Astrocyte (in vitro differentiated cells and primary cell): ENCODE data around the gene EXPH5. TPM values are rescaled to one million over a fixed set of nuclear protein-coding genes. Genes with fewer than 3 reads are reported as not detected.

Experiments used
- DNase-seq: peaks from one replicate; pipeline ENCODE4 v3.0.0-alpha.2; 2010; ENCODE audit warnings: low read depth
- FAIRE-seq: peaks from 2 replicates; lab custom pipeline; 2011; peaks lifted over from hg19 to GRCh38; lab: Jason Lieb, UNC
- H2AFZ ChIP-seq: 2 replicates; pipeline ENCODE4 v1.6.0; 2012; ENCODE audit warnings: low read depth, low read length, inconsistent platforms
- H3K27ac ChIP-seq: 2 replicates; pipeline ENCODE4 v1.5.1; 2011; ENCODE audit warnings: low read depth, low read length, inconsistent platforms
- H3K27me3 ChIP-seq: 2 replicates; pipeline ENCODE4 v1.6.0; 2011; ENCODE audit warnings: low read length, inconsistent platforms; ENCODE audit not compliant: insufficient read depth
- H3K36me3 ChIP-seq: 2 replicates; pipeline ENCODE4 v1.5.1; 2011; ENCODE audit warnings: low read length, inconsistent platforms; ENCODE audit not compliant: insufficient read depth
- H3K4me1 ChIP-seq: 2 replicates; pipeline ENCODE4 v1.5.1; 2011; ENCODE audit warnings: low read length, inconsistent platforms; ENCODE audit not compliant: insufficient read depth
- H3K4me2 ChIP-seq: 2 replicates; pipeline ENCODE4 v1.6.0; 2012; ENCODE audit warnings: low read length, inconsistent platforms
- H3K4me3 ChIP-seq: 2 replicates; pipeline ENCODE4 v1.5.1; 2011; ENCODE audit warnings: low read depth, mild to moderate bottlenecking, low read length, inconsistent platforms; ENCODE audit not compliant: insufficient read depth
- H3K79me2 ChIP-seq: 2 replicates; pipeline ENCODE4 v1.6.0; 2012; ENCODE audit warnings: mild to moderate bottlenecking, low read length, inconsistent platforms; ENCODE audit not compliant: insufficient read depth
- H3K9ac ChIP-seq: 2 replicates; pipeline ENCODE4 v1.6.0; 2012; ENCODE audit warnings: mild to moderate bottlenecking, low read length, inconsistent platforms
- H3K9me3 ChIP-seq: 2 replicates; pipeline ENCODE4 v1.5.1; 2012; ENCODE audit warnings: low read depth, mild to moderate bottlenecking, low read length, inconsistent platforms; ENCODE audit not compliant: insufficient read depth
- H4K20me1 ChIP-seq: 2 replicates; pipeline ENCODE4 v1.6.0; 2012; ENCODE audit warnings: low read length, inconsistent platforms; ENCODE audit not compliant: insufficient read depth
- H3K27ac Mint-ChIP-seq: one replicate; pipeline ENCODE4 v1.8.0; 2021; ENCODE audit warnings: mild to moderate bottlenecking, mixed read lengths; ENCODE audit not compliant: unreplicated experiment
- H3K27me3 Mint-ChIP-seq: one replicate; pipeline ENCODE4 v1.8.0; 2021; ENCODE audit warnings: low read depth, mixed read lengths; ENCODE audit not compliant: unreplicated experiment
- H3K36me3 Mint-ChIP-seq: one replicate; pipeline ENCODE4 v1.8.0; 2021; ENCODE audit warnings: low read depth, mixed read lengths; ENCODE audit not compliant: unreplicated experiment
- H3K4me1 Mint-ChIP-seq: one replicate; pipeline ENCODE4 v1.8.0; 2021; ENCODE audit warnings: low read depth, mixed read lengths; ENCODE audit not compliant: unreplicated experiment
- H3K4me3 Mint-ChIP-seq: one replicate; pipeline ENCODE4 v1.8.0; 2021; ENCODE audit warnings: mild to moderate bottlenecking, moderate library complexity, mixed read lengths; ENCODE audit not compliant: unreplicated experiment
- H3K9me3 Mint-ChIP-seq: one replicate; pipeline ENCODE4 v1.8.0; 2021; ENCODE audit warnings: mild to moderate bottlenecking, mixed read lengths; ENCODE audit not compliant: unreplicated experiment
- EZH2 ChIP-seq: IDR thresholded peaks from 2 replicates; pipeline ENCODE4 v1.6.1; 2012; ENCODE audit warnings: mild to moderate bottlenecking, low read length, inconsistent platforms; ENCODE audit not compliant: insufficient read depth
- total RNA-seq: library from RNA; stranded (reverse); gene quantifications from 2 replicates; pipeline ENCODE4 v1.2.1, GENCODE V29; 2021
- TF ChIP-seq, protein P1 (sequence below): IDR thresholded peaks from 2 replicates; pipeline ENCODE4 v1.5.1; 2011; ENCODE audit warnings: low read depth, mild to moderate bottlenecking, inconsistent platforms, low read length, moderate library complexity; ENCODE audit not compliant: insufficient read depth

EXPH5 gene
- total RNA-seq, 1 donor from 2014 or later: 7.9 TPM

DNA sequence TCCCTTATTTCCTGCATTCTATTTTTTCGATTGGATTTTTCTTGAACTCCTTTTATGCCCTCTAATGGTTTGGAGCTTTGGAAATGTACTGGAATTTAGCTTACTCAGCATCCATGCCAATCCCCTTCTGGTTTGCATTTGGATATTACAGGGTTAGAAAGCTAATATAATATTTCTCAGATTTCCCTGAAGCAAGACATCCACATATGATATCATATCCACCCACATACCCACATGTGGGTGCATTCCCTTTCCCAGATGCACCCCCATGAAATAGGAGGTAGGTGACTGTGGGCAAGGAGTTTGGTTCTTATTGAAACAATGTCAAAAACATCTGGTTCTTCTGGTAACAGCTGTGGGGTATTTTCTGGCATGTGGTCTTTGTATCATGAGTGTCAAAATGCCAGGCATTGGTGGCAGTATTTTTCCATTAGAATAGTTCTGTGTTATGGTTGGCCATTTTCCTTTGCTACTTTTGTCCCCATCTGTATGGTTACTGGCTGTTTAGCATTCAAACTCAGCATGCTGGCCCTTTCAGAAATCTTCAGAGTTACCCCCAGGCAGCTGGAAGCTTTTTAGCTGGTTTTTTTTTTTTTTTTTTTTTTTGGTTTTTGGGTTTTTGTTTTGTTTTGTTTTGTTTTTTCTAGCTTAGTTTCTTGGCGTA lies 38.6 kb upstream of the EXPH5 start:
- Histone ChIP-seq H2AFZ (no peak overlapping the region), H3K4me1 (no peaks in the 10 kb centered on the region), H3K79me2 (no peaks in the 10 kb centered on the region), H3K36me3 (no peaks in the 10 kb centered on the region), H3K27ac (no peak overlapping the region), H3K9me3 (peaks cover 12% of the 10 kb centered on the region), H4K20me1 (no peaks in the 10 kb centered on the region), H3K4me3 (no peak overlapping the region), H3K4me2 (no peak overlapping the region), H3K9ac (no peak overlapping the region), H3K27me3 (no peaks in the 10 kb centered on the region)
- Mint-ChIP-seq H3K4me3 (no peak overlapping the region), H3K4me1 (peaks cover 12% of the 10 kb centered on the region), H3K36me3 (no peaks in the 10 kb centered on the region), H3K9me3 (no peaks in the 10 kb centered on the region), H3K27ac (no peak overlapping the region), H3K27me3 (no peaks in the 10 kb centered on the region)
- FAIRE-seq (no peak), DNase-seq (no peak)
- no peak for TF ChIP-seq EZH2
- TF ChIP-seq, protein P1, sequence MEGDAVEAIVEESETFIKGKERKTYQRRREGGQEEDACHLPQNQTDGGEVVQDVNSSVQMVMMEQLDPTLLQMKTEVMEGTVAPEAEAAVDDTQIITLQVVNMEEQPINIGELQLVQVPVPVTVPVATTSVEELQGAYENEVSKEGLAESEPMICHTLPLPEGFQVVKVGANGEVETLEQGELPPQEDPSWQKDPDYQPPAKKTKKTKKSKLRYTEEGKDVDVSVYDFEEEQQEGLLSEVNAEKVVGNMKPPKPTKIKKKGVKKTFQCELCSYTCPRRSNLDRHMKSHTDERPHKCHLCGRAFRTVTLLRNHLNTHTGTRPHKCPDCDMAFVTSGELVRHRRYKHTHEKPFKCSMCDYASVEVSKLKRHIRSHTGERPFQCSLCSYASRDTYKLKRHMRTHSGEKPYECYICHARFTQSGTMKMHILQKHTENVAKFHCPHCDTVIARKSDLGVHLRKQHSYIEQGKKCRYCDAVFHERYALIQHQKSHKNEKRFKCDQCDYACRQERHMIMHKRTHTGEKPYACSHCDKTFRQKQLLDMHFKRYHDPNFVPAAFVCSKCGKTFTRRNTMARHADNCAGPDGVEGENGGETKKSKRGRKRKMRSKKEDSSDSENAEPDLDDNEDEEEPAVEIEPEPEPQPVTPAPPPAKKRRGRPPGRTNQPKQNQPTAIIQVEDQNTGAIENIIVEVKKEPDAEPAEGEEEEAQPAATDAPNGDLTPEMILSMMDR: no peak

DNA sequence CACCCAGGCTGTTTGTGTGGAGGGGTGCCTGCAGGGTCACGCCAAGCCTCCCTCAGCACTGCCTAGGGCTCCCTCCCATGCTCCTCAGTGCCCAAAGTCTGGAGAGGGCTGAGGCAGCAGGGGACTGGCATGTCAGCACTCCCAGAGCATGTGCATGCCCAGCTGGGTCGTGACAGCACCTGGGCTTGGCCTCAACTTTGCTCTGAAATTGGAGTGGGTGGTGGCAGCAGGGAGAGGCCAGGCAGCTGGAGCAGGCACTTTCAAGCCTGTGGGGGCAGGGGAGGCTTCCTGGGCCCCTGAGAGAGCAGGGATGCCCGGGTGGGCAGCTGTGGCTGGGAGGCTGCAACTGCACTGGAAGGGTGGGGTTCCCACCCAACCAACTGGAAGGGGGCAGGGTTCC lies 35.7 kb upstream of the EXPH5 start:
- H2AFZ ChIP-seq: no peak overlapping the region
- peaks cover 12% of the 10 kb centered on the region for H3K9me3 ChIP-seq
- Mint-ChIP-seq H3K27me3 (no peaks in the 10 kb centered on the region), H3K9me3 (no peaks in the 10 kb centered on the region), H3K27ac (no peak overlapping the region), H3K4me1 (peaks cover 5% of the 10 kb centered on the region), H3K4me3 (no peak overlapping the region), H3K36me3 (no peaks in the 10 kb centered on the region)
- no peak for FAIRE-seq
- H3K79me2 ChIP-seq: no peaks in the 10 kb centered on the region
- H3K27me3 ChIP-seq: no peaks in the 10 kb centered on the region
- no peak overlapping the region for H3K9ac ChIP-seq
- no peak overlapping the region for H3K4me3 ChIP-seq
- no peak overlapping the region for H3K4me2 ChIP-seq
- H3K36me3 ChIP-seq: no peaks in the 10 kb centered on the region
- no peaks in the 10 kb centered on the region for H4K20me1 ChIP-seq
- H3K27ac ChIP-seq: no peak overlapping the region
- H3K4me1 ChIP-seq: no peaks in the 10 kb centered on the region
- no peak for DNase-seq
- TF ChIP-seq, protein P1: no peak
- no peak for TF ChIP-seq EZH2

DNA sequence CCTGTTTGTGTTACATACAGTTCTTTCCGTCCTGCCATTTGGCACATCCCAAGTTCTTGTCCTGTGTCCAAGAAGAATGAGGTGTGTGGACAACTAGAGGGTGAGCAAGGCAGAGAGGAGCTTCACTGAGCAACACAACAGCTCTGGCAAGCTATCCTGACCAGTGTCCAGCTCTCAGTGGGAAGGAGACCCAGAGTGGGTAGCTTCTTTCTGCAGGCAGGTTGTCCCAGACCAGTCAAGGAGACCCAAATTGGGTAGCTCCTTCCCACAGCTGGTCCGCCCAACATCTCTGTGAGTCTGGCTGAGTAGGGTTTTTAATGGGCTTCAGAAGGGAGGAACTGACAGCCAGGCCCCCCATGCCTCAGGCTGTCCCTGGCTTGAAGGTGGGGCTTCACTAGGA lies 35.2 kb upstream of the EXPH5 start:
- Histone ChIP-seq H3K79me2 (no peaks in the 10 kb centered on the region), H3K9ac (no peak overlapping the region), H3K27me3 (no peaks in the 10 kb centered on the region), H3K4me3 (no peak overlapping the region), H4K20me1 (no peaks in the 10 kb centered on the region), H2AFZ (no peak overlapping the region), H3K9me3 (peaks cover 12% of the 10 kb centered on the region), H3K36me3 (no peaks in the 10 kb centered on the region), H3K4me2 (no peak overlapping the region), H3K4me1 (no peaks in the 10 kb centered on the region), H3K27ac (no peak overlapping the region)
- no peak for DNase-seq
- Mint-ChIP-seq H3K27ac (no peak overlapping the region), H3K9me3 (no peaks in the 10 kb centered on the region), H3K27me3 (no peaks in the 10 kb centered on the region), H3K4me1 (peaks cover 5% of the 10 kb centered on the region), H3K4me3 (no peak overlapping the region), H3K36me3 (no peaks in the 10 kb centered on the region)
- no peak for FAIRE-seq
- TF ChIP-seq, protein P1: no peak
- TF ChIP-seq EZH2: no peak
